Measurements from ENCODE around the gene PHF10.
A peak's percentile ranks its signal among the peaks of the same experiment; 100 is the strongest.
"Not testable (repeated sequence)": the region's sequence is repeated elsewhere in the genome, so short reads cannot be mapped to it uniquely, and the experiment has no call there.

PHF10 gene

GRCh38 chr6:169722362-169723199 is 1.7 kb downstream of the PHF10 start:
- peak; percentile 45 to 48 for DNase-seq

- DNase-seq = no peak
Observed at GRCh38 chr6:169720207-169720855, 4.0 kb downstream of the PHF10 start.

GRCh38 chr6:169719117-169719516 is 5.2 kb downstream of the PHF10 start:
- DNase-seq = no peak

GRCh38 chr6:169714595-169714994 is 9.7 kb downstream of the PHF10 start:
- no peak for DNase-seq

DNA sequence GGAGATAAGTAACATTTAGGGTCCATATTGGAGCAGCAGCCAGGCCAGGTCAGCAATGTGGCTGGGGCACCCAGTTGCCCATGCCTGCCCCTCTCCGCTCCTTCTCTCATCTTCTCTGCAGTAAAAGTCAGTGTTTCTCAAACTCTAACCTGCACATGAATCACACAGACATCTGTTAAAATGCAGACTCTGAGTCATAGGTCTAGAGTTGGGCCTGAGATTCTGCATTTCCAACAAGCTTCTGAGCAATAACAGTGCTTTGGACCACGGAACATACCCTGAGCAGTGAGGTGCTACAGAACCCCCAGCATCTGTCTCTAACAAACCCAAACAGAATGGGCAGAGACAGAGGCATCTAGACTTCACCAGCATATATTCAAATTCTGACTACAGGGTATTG is 10.1 kb downstream of the PHF10 start:
- no peak for DNase-seq

GRCh38 chr6:169710009-169710408 is 14.3 kb downstream of the PHF10 start:
- no peak for DNase-seq

GRCh38 chr6:169709293-169709692 is 15.0 kb downstream of the PHF10 start:
- no peak for DNase-seq

DNA sequence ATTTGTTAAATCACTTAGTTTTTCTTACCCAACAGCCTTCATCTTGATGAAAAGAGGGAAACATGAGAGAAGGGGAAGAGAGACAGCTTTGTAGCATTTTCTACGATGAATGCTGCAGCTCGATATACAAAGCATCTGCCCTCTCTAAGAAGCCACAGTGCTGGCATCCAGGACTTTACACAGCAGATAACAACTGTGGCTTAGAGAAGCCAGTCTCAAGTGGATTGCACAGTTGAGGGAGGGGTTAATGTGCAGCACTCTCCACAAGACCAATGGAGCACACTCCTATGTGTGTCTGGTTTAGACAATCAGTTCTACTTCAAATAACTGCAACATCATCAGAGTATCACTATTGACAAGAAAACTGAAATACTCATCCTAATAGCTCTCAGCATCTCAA is 16.5 kb downstream of the PHF10 start:
- no peak for DNase-seq

- DNase-seq = peak; percentile 16 to 36
Observed at GRCh38 chr6:169702840-169703246, 21.5 kb downstream of the PHF10 start.

- DNase-seq = peak; percentile 92 to 93
Observed at GRCh38 chr6:169701954-169702839, 22.1 kb downstream of the PHF10 start, which contains the start of the genes C6orf120 and WDR27. TSS of gene C6orf120 (plus strand) at chr6:169702126. CDS start at chr6:169702460, 334 bp downstream. TSS of gene WDR27 (minus strand) at chr6:169702029. CDS start at chr6:169689005, 13,024 bp downstream.

DNA sequence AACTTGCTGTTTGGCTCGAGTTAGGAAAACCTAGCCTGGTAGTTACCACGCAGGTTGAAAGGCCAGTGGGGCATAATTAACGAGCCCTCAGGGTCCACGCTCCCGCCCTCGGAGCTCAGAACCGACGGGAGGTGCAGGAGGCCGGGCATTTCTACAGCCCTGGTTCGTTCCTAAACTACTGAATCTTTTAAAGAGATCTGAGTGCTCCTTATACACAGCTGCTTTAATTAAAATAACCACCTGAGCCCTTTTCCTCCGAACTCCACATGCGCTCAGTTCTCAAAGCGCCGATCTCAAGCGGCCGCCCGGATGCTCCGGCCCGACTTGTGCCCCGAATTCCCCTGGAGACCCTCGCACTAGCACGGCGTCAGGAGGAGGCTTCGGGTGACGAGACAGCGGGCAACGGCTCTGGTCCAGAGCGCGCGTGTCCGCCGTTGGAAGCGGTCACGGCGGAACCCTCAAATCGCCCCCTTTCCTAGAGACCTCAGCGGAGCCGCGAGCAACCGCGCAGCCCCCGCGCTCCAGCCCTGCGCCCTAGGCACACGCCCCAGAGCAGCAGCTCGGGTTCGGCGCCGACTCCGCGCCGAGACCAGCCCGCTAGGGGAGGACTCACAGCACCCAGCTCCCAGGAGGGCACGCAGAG is 22.9 kb downstream of the PHF10 start:
- peak; percentile 37 to 57 for DNase-seq

GRCh38 chr6:169700296-169700695 is 24.0 kb downstream of the PHF10 start:
- DNase-seq = peak; percentile 83 to 88

- not testable (repeated sequence) for DNase-seq
Observed at GRCh38 chr6:169697115-169697514, 27.2 kb downstream of the PHF10 start.

GRCh38 chr6:169695131-169695530 is 29.2 kb downstream of the PHF10 start:
- no peak for DNase-seq

DNA sequence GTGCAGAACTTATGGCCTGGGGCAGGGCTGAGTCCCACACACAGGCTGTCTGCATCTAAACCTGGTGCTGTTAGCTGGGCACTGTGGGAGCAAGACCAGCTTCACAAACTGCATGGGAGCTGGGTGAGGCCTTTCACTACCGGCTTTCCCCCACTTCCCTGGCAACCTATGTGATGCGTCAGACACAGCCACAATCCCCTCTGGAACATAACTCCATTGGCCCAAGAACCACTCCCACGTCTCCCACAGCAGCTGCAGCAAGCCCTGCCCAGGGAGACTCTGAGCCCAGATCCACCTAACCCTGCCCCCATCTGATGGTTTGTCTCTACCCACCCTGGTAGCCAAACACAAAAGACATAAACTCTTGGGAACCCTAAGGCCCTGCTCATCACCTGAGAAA is 31.8 kb downstream of the PHF10 start:
- peak in 1 of 2 experiments; percentile 9 for DNase-seq

- no peak for DNase-seq
Observed at GRCh38 chr6:169691260-169691659, 33.0 kb downstream of the PHF10 start.

DNA sequence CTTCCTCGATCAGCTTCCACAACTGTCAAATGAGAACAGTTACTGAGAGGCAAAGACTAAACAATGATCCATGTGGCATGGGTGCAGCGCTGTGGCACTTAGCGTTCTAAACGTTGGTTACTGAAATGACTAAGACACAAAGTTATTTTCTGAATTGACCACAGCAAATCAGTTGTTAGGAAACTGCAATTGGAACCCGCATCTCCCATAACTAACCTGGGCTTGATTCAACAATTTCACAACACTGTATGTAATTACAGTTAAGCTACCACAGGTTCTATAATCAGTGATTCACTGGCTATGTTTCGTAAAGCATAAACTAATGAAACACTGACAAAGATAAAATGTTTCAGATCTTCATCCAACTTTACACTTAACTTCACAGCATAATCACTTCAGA is 35.0 kb downstream of the PHF10 start:
- no peak for DNase-seq

DNA sequence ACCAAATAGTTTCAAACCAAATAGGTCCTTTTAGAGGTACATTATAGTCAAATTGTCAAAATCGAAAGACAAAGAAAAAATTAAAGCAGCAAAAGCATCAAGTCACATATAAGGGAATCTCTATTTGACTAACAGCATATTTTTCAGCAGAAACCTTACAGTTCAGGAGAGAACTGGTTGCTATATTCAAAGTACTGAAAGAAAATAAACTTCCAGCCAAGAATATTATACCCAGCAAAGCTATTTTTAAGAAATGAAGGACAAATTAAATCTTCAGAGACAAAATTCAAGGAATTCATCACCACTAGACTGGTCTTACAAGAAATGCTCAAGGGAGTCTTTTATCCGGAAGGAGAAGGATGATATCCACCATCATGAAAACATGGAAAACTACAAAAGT is 38.4 kb downstream of the PHF10 start:
- no peak for DNase-seq

DNA sequence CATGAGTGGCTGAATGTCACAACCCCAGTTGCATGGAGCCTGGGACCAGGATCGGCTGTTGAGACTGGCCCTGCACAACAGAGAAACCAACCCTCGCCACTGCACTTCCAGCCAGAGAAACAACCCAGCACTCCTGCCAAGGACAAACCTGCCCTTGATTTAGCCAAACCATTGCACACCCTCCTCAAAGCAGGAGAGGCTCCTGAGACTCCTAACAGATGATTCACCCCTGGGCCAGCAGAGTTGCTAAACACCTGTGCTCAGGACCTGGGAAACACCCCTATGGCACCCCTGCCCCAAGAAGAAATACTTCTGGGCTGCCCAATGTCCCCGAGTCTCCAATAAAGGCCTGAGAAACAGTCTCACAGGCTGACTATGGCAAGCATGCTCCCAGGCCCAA is 40.2 kb downstream of the PHF10 start:
- no peak for DNase-seq

DNA sequence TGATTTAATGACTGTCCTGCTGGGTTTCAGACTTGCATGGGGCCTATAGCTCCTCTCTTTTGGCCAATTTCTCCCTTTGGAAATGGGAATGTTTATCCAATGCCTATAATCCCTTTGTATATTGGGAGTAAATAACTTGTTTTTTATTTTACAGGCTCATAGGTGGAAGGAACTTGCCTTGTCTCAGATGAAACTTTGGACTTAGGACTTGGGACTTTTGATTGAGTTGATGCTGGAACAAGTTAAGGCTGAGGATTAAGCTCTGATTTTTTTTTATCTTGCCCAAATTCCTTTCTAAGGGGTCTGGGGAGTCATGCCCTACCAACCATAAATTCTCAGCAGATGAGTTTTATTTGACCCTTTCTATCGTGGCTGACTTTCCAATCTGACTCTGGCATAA is 46.0 kb downstream of the PHF10 start:
- no peak for DNase-seq

GRCh38 chr6:169677096-169677495 is 47.2 kb downstream of the PHF10 start:
- DNase-seq = no peak

GRCh38 chr6:169675011-169675410 is 49.3 kb downstream of the PHF10 start:
- no peak for DNase-seq

DNA sequence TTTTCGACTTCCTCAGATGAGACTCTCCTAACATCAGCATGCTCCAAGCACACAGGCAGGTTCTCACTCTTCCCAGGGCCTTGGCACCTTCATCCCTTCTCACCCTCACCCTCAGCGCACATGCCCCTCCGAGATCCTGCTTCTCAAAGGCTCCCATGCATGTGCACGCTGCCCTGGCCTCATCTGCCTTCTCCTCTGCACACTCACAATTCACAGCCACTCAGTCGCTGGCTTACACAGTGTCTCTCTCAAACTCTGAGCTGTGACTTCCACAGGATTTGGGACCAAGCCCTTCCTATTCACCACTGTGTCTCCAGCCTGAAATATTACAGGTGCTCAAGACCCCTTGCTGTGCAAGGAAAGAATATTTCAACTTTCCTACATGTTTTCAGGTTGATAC is 52.7 kb downstream of the PHF10 start:
- DNase-seq = no peak
